Measurements from ENCODE around the gene RALGPS2. TPM values are rescaled to one million over a fixed set of nuclear protein-coding genes. Genes with fewer than 3 reads are reported as not detected.

RALGPS2 gene
- total and polyA plus RNA-seq, 12 donors: 2.5 to 36.7 (median 12.9) TPM

DNA sequence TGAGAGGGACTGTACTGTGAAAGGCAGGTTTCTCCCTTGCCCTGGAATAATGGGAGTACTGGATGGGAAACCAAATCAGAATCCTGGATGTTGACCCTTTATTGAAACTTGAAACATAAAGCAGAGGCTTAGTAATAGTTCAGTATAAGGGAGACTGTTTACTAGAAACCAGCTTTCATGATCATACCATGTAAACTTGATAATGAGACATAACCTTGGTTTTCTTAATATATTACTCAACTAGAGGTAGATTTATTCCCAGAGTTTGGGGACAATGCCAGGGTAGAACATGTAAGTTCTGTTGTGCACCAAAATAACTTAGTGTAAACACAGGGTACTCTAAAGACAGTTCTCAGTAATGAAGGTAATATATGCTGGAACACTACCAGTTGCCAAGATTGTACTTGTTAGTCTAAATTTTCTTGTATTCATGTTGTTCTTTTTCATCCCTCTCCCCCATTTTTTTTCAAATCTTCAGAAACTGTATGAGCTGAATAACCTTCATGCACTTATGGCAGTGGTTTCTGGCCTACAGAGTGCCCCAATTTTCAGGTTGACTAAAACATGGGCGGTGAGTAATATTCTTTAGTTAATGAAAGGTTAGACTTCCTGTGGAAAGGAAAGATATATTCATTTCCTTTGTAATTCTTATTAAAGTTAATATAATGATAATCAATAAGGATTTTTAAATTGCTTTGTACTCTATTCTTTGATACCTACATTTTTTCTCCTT lies 96.3 kb downstream of the RALGPS2 start:
- H3K27me3 ChIP-seq: no peaks in the 10 kb centered on the region
- intact Hi-C loops (cut with DNase I): no loop called here
- TF ChIP-seq, protein P1, sequence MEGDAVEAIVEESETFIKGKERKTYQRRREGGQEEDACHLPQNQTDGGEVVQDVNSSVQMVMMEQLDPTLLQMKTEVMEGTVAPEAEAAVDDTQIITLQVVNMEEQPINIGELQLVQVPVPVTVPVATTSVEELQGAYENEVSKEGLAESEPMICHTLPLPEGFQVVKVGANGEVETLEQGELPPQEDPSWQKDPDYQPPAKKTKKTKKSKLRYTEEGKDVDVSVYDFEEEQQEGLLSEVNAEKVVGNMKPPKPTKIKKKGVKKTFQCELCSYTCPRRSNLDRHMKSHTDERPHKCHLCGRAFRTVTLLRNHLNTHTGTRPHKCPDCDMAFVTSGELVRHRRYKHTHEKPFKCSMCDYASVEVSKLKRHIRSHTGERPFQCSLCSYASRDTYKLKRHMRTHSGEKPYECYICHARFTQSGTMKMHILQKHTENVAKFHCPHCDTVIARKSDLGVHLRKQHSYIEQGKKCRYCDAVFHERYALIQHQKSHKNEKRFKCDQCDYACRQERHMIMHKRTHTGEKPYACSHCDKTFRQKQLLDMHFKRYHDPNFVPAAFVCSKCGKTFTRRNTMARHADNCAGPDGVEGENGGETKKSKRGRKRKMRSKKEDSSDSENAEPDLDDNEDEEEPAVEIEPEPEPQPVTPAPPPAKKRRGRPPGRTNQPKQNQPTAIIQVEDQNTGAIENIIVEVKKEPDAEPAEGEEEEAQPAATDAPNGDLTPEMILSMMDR (IDR thresholded peaks at IDR 0.05): no peak
- no peak for TF ChIP-seq POLR2A (IDR thresholded peaks at IDR 0.05)
- H3K36me3 ChIP-seq (replicated peaks in 1 of 2): no peaks in the 10 kb centered on the region
- H3K9me3 ChIP-seq (replicated peaks in 1 of 3): peaks cover 0 to under 1% (median 0%) of the 10 kb centered on the region in 3 donors
- no peaks in the 10 kb centered on the region for H3K4me1 ChIP-seq (replicated peaks in 1 of 2)
- no peak overlapping the region for H3K27ac ChIP-seq
- H3K4me3 ChIP-seq: no peak overlapping the region
- DNase-seq: no peak
- 67 to 79% (median 70%) methylated on average over 1 of the region's 1 CpG for whole genome bisulfite sequencing, 4 donors

GRCh38 chr1:178825167-178825566 lies 100.1 kb downstream of the RALGPS2 start:
- no peak overlapping the region for H3K4me3 ChIP-seq
- no peaks in the 10 kb centered on the region for H3K36me3 ChIP-seq (replicated peaks in 1 of 2)
- 92 to 99% (median 94%) methylated on average over 2 of the region's 2 CpGs for WGBS, 4 donors
- no peak overlapping the region for H3K27ac ChIP-seq
- DNase-seq: no peak
- H3K27me3 ChIP-seq: no peaks in the 10 kb centered on the region
- H3K9me3 ChIP-seq (replicated peaks in 1 of 3): peaks cover 0 to 7% (median 0%) of the 10 kb centered on the region in 3 donors
- intact Hi-C loops (cut with DNase I): no loop called here
- TF ChIP-seq, protein P1 (IDR thresholded peaks at IDR 0.05): no peak
- TF ChIP-seq POLR2A (IDR thresholded peaks at IDR 0.05): no peak
- no peaks in the 10 kb centered on the region for H3K4me1 ChIP-seq (replicated peaks in 1 of 2)

- 54 to 61% (median 56%) methylated on average over 3 of the region's 3 CpGs for WGBS, 4 donors
- TF ChIP-seq POLR2A (IDR thresholded peaks at IDR 0.05): no peak
- TF ChIP-seq, protein P1 (IDR thresholded peaks at IDR 0.05): no peak
- intact Hi-C loops (cut with DNase I): no loop called here
- no peak overlapping the region for H3K27ac ChIP-seq
- no peaks in the 10 kb centered on the region for H3K36me3 ChIP-seq (replicated peaks in 1 of 2)
- no peaks in the 10 kb centered on the region for H3K27me3 ChIP-seq
- no peaks in the 10 kb centered on the region for H3K9me3 ChIP-seq (replicated peaks in 1 of 3)
- no peak overlapping the region for H3K4me3 ChIP-seq
- no peak for DNase-seq
- peaks cover 9% of the 10 kb centered on the region in 2 donors for H3K4me1 ChIP-seq (replicated peaks in 1 of 2)
Measured at GRCh38 chr1:178844436-178844835, 119.4 kb downstream of the RALGPS2 start.

- no peak for DNase-seq
- peaks cover 9% of the 10 kb centered on the region in 2 donors for H3K4me1 ChIP-seq (replicated peaks in 1 of 2)
- no peak overlapping the region for H3K4me3 ChIP-seq
- H3K9me3 ChIP-seq (replicated peaks in 1 of 3): no peaks in the 10 kb centered on the region
- H3K27me3 ChIP-seq: no peaks in the 10 kb centered on the region
- no peak overlapping the region for H3K27ac ChIP-seq
- intact Hi-C loops (cut with DNase I): no loop called here
- no peaks in the 10 kb centered on the region for H3K36me3 ChIP-seq (replicated peaks in 1 of 2)
- TF ChIP-seq, protein P1 (IDR thresholded peaks at IDR 0.05): no peak
- TF ChIP-seq POLR2A (IDR thresholded peaks at IDR 0.05): no peak
Measured at GRCh38 chr1:178846306-178846705, 121.3 kb downstream of the RALGPS2 start.

All from adrenal gland (tissue), 12 donors.